Panc1 (cell line): ENCODE data around the gene CCNK. TPM values are rescaled to one million over a fixed set of nuclear protein-coding genes. Genes with fewer than 3 reads are reported as not detected.

Experiments used
- ATAC-seq: fragments of 200-7000 bp; cut with Tn5 transposase; 2 replicates; pipeline ENCODE4 v1.9.1; 2020; ENCODE audit warnings: mild to moderate bottlenecking, moderate library complexity
- BruUV-seq: library from RNA; stranded (reverse); fragments of 400-500 nt; replicated peaks from 2 replicates; lab custom pipeline; 2021; lab: Mats Ljungman, UMichigan
- CTCF ChIA-PET: fragments of 300-600 bp; sonication (Branson Sonifier 250); formaldehyde crosslinking; loops from one replicate; lab custom pipeline; 2022; ENCODE audit warnings: antibody characterized with exemption; lab: Charles Lee
- POLR2A ChIA-PET: fragments of 300-600 bp; sonication (Branson Sonifier 250); formaldehyde crosslinking; loops from one replicate; lab custom pipeline; 2022; ENCODE audit warnings: antibody characterized with exemption; lab: Charles Lee
- DNase-seq: peaks from one replicate; pipeline ENCODE4 v3.0.0-alpha.2; 2010; ENCODE audit warnings: low read depth, low spot score
- H3K27ac ChIP-seq: 2 replicates; pipeline ENCODE4 v1.5.1; 2011; ENCODE audit warnings: mild to moderate bottlenecking, low read length, inconsistent platforms
- H3K27me3 ChIP-seq: fragments of 200-500 bp; sonication (Bioruptor generic); 2 replicates; pipeline ENCODE4 v1.6.0; 2014; ENCODE audit warnings: low read length, inconsistent platforms; ENCODE audit not compliant: control insufficient read depth, insufficient read depth
- H3K36me3 ChIP-seq: fragments of 200-500 bp; sonication (Bioruptor generic); 2 replicates; pipeline ENCODE4 v1.5.1; 2014; ENCODE audit warnings: inconsistent platforms, mild to moderate bottlenecking, low read length, moderate library complexity; ENCODE audit not compliant: control insufficient read depth, insufficient read depth
- H3K4me1 ChIP-seq: 2 replicates; pipeline ENCODE4 v1.5.1; 2011; ENCODE audit warnings: inconsistent platforms, mild to moderate bottlenecking, low read length, moderate library complexity; ENCODE audit not compliant: control insufficient read depth, insufficient read depth
- H3K4me3 ChIP-seq, 2 experiments: 2 replicates each; pipeline ENCODE4 v1.5.1; 2011 to 2012; ENCODE audit warnings: low read depth in 2 of 2, low read length in 2 of 2, mild to moderate bottlenecking in 2 of 2, inconsistent platforms in 1 of 2, moderate library complexity in 1 of 2
- H3K9me3 ChIP-seq: fragments of 200-500 bp; sonication (Bioruptor generic); 2 replicates; pipeline ENCODE4 v1.5.1; 2014; ENCODE audit warnings: low read depth, mild to moderate bottlenecking, inconsistent platforms, low read length, moderate library complexity; ENCODE audit not compliant: control insufficient read depth, insufficient read depth
- CTCF ChIP-seq: fragments of 450-650 bp; IDR thresholded peaks from 2 replicates; pipeline ENCODE4 v1.5.1; 2017; ENCODE audit warnings: mild to moderate bottlenecking
- POLR2AphosphoS5 ChIP-seq: IDR thresholded peaks from 2 replicates; pipeline ENCODE4 v1.6.1; 2012; ENCODE audit warnings: mild to moderate bottlenecking, low read depth, low read length, moderate library complexity
- SIN3A ChIP-seq: IDR thresholded peaks from 2 replicates; pipeline ENCODE4 v1.6.1; 2012; ENCODE audit warnings: low read depth, mild to moderate bottlenecking, low read length, moderate library complexity, borderline replicate concordance; ENCODE audit not compliant: insufficient read depth
- TCF7L2 ChIP-seq: IDR thresholded peaks from 2 replicates; pipeline ENCODE4 v1.6.1; 2011; ENCODE audit warnings: mild to moderate bottlenecking, low read depth, low read length, inconsistent platforms
- in situ Hi-C: cut with HindIII; loops from 2 replicates; pipeline ENCODE4 v1.10.0; 2016; ENCODE audit warnings: low sequenced_read_pairs, low pct_unique_long_range_greater_than_20kb
- intact Hi-C: fragments of 100-400 bp; cut with micrococcal nuclease; formaldehyde crosslinking; loops from one replicate; pipeline ENCODE4 v1.10.0; 2022; ENCODE audit not compliant: unreplicated experiment
- total RNA-seq: library from RNA; stranded (reverse); gene quantifications from one replicate; pipeline ENCODE4 v1.2.1, GENCODE V29; 2021; ENCODE audit not compliant: unreplicated experiment
- TF ChIP-seq, protein P1 (sequence below), 2 experiments: IDR thresholded peaks; 2 replicates each; pipeline ENCODE4 v1.6.1; 2011 to 2012; ENCODE audit warnings: low read depth in 2 of 2, control low read depth in 1 of 2, low read length in 1 of 2, mild to moderate bottlenecking in 1 of 2, moderate library complexity in 1 of 2; ENCODE audit not compliant: insufficient read depth in 1 of 2

The CCNK gene
- total RNA-seq, 1 experiment from 2014 or later: 47.8 TPM

- no peaks in the 10 kb centered on the region for H3K9me3 ChIP-seq
- POLR2A ChIA-PET: no interaction called here
- intact Hi-C loops (no loop called here), in situ Hi-C loops (no loop called here)
- no peaks in the 10 kb centered on the region for H3K27me3 ChIP-seq
- H3K36me3 ChIP-seq: no peaks in the 10 kb centered on the region; the same call in 1 of the 2 replicates
- CTCF ChIA-PET: interaction anchor here (1.1 kb wide), 1 partner anchor 12 kb away, joined by 5 read pairs; no protein-coding TSS in a partner anchor
- no peak for ATAC-seq
- DNase-seq: no peak
- BruUV-seq: no TSS peak
- TF ChIP-seq TCF7L2 (no peak), CTCF (no peak), POLR2AphosphoS5 (no peak), SIN3A (no peak)
- TF ChIP-seq, protein P1, sequence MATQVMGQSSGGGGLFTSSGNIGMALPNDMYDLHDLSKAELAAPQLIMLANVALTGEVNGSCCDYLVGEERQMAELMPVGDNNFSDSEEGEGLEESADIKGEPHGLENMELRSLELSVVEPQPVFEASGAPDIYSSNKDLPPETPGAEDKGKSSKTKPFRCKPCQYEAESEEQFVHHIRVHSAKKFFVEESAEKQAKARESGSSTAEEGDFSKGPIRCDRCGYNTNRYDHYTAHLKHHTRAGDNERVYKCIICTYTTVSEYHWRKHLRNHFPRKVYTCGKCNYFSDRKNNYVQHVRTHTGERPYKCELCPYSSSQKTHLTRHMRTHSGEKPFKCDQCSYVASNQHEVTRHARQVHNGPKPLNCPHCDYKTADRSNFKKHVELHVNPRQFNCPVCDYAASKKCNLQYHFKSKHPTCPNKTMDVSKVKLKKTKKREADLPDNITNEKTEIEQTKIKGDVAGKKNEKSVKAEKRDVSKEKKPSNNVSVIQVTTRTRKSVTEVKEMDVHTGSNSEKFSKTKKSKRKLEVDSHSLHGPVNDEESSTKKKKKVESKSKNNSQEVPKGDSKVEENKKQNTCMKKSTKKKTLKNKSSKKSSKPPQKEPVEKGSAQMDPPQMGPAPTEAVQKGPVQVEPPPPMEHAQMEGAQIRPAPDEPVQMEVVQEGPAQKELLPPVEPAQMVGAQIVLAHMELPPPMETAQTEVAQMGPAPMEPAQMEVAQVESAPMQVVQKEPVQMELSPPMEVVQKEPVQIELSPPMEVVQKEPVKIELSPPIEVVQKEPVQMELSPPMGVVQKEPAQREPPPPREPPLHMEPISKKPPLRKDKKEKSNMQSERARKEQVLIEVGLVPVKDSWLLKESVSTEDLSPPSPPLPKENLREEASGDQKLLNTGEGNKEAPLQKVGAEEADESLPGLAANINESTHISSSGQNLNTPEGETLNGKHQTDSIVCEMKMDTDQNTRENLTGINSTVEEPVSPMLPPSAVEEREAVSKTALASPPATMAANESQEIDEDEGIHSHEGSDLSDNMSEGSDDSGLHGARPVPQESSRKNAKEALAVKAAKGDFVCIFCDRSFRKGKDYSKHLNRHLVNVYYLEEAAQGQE (IDR thresholded peaks at IDR 0.05; ENCODE audit: insufficient read depth in 1 of 2, low read depth in 2 of 2, low read length in 1 of 2): no peak
- no peak overlapping the region for H3K4me3 ChIP-seq
- H3K4me1 ChIP-seq: peaks cover 5% of the 10 kb centered on the region
- H3K27ac ChIP-seq: no peak overlapping the region
Observed at GRCh38 chr14:99511421-99512109, 30.4 kb downstream of the CCNK start.

DNA sequence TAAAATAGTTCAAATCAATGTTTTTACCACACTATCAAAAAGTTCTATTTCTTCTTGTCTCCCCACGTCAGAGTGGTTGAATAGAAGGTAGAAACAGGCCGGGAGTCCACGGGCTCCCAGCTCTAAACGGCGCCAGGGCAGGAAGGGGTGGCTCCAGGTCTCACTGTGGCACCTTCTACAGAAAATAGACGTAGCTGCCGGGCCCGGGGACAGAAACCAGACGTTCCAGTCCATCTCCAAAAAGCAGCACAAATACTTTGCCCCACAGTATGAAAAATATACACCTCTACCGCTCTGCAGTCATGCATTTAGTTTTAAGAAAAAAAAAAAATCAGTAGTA lies 30.9 kb downstream of the CCNK start:
- intact Hi-C loops (no loop called here), in situ Hi-C loops (no loop called here)
- H3K4me3 ChIP-seq: no peak overlapping the region
- BruUV-seq: no TSS peak
- TF ChIP-seq, protein P1 (IDR thresholded peaks at IDR 0.05; ENCODE audit: insufficient read depth in 1 of 2, low read depth in 2 of 2, low read length in 1 of 2): no peak
- TF ChIP-seq SIN3A (no peak), TCF7L2 (no peak), CTCF (no peak), POLR2AphosphoS5 (no peak)
- no peak overlapping the region for H3K27ac ChIP-seq
- H3K9me3 ChIP-seq: no peaks in the 10 kb centered on the region
- ATAC-seq (no peak), DNase-seq (no peak)
- H3K27me3 ChIP-seq: no peaks in the 10 kb centered on the region
- H3K36me3 ChIP-seq: no peaks in the 10 kb centered on the region; the same call in 1 of the 2 replicates
- H3K4me1 ChIP-seq: peaks cover 5% of the 10 kb centered on the region
- POLR2A ChIA-PET: no interaction called here
- CTCF ChIA-PET: interaction anchor here (1.1 kb wide), 1 partner anchor 11 kb away, joined by 5 read pairs; no protein-coding TSS in a partner anchor
